GM18507 (cell line): ENCODE results near the gene FOLH1.
"Not testable (repeated sequence)": the region's sequence is repeated elsewhere in the genome, so short reads cannot be mapped to it uniquely, and the experiment has no call there.

Experiments
- DNase-seq: peaks from one replicate; pipeline ENCODE4 v3.0.0; 2011; ENCODE audit warnings: low read depth; ENCODE audit not compliant: insufficient read length; ENCODE audit errors: extremely low spot score
- FAIRE-seq: peaks from 2 replicates; lab custom pipeline; 2011; peaks lifted over from hg19 to GRCh38; lab: Jason Lieb, UNC

The FOLH1 gene

GRCh38 chr11:49186225-49186624 lies 22.2 kb downstream of the FOLH1 start:
- DNase-seq, FAIRE-seq: not testable (repeated sequence)

GRCh38 chr11:49185597-49185996 lies 22.8 kb downstream of the FOLH1 start:
- not testable (repeated sequence) for DNase-seq, FAIRE-seq

GRCh38 chr11:49184756-49185155 lies 23.6 kb downstream of the FOLH1 start:
- not testable (repeated sequence) for FAIRE-seq

GRCh38 chr11:49177936-49178335 lies 30.5 kb downstream of the FOLH1 start:
- FAIRE-seq = not testable (repeated sequence)

More at GRCh38 chr11:49184756-49185155, 23.6 kb downstream of the FOLH1 start:
- not testable (repeated sequence) for DNase-seq

GRCh38 chr11:49175378-49175777 lies 33.0 kb downstream of the FOLH1 start:
- not testable (repeated sequence) for DNase-seq, FAIRE-seq

More at GRCh38 chr11:49177936-49178335, 30.5 kb downstream of the FOLH1 start:
- not testable (repeated sequence) for DNase-seq

- FAIRE-seq = peak; percentile 48
- DNase-seq = not testable (repeated sequence)
Observed at GRCh38 chr11:49174691-49175366, 33.6 kb downstream of the FOLH1 start.

GRCh38 chr11:49171613-49172012 lies 36.8 kb downstream of the FOLH1 start:
- FAIRE-seq, DNase-seq: not testable (repeated sequence)

GRCh38 chr11:49169579-49169978 lies 38.8 kb downstream of the FOLH1 start:
- FAIRE-seq = peak; percentile 62
- DNase-seq = not testable (repeated sequence)

- not testable (repeated sequence) for DNase-seq, FAIRE-seq
Observed at GRCh38 chr11:49168992-49169391, 39.4 kb downstream of the FOLH1 start.

GRCh38 chr11:49151211-49151610 lies 57.2 kb downstream of the FOLH1 start:
- FAIRE-seq = no peak
- no peak for DNase-seq

- FAIRE-seq, DNase-seq: not testable (repeated sequence)
Observed at GRCh38 chr11:49102356-49102755, 106.0 kb downstream of the FOLH1 start.
